ENCODE measurements around the gene CAMKMT.

DNA sequence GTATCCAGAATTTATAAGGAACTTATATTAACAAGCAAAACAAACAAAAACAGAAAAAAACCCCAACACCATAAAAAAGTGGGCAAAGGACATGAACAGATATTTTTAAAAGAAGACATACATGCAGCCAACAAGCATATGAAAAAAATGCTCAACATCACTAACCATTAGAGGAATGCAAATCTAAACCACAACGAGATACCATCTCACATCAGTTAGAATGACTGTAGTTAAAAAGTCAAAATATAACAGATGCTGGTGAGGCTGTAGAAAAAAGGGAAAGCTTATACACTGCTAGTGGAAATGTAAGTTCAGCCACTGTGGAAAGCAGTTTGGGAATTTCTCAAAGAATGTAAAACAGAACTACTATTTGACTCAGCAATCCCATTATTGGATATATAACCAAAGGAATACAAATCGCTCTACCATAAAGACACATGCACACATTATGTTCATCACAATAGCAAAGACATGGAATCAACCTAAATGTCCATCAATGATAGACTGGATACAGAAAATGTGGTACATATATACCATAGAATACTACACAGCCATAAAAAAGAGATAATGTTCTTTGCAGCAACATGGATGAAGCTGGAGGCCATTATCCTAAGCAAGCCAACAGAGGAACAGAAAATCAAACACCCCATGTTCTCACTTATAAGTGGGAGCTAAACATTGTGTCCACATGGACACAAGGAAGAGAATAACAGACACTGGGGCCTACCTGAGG is 25.8 kb upstream of the CAMKMT start:
- TF ChIP-seq, protein P1, sequence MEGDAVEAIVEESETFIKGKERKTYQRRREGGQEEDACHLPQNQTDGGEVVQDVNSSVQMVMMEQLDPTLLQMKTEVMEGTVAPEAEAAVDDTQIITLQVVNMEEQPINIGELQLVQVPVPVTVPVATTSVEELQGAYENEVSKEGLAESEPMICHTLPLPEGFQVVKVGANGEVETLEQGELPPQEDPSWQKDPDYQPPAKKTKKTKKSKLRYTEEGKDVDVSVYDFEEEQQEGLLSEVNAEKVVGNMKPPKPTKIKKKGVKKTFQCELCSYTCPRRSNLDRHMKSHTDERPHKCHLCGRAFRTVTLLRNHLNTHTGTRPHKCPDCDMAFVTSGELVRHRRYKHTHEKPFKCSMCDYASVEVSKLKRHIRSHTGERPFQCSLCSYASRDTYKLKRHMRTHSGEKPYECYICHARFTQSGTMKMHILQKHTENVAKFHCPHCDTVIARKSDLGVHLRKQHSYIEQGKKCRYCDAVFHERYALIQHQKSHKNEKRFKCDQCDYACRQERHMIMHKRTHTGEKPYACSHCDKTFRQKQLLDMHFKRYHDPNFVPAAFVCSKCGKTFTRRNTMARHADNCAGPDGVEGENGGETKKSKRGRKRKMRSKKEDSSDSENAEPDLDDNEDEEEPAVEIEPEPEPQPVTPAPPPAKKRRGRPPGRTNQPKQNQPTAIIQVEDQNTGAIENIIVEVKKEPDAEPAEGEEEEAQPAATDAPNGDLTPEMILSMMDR (IDR thresholded peaks at IDR 0.05), result no peak
- TF ChIP-seq POLR2AphosphoS5 (IDR thresholded peaks at IDR 0.05) (no peak), POLR2A (IDR thresholded peaks at IDR 0.05) (no peak), EP300 (IDR thresholded peaks at IDR 0.05) (no peak)
